ENCODE data around the gene FUOM.
"Not testable (repeated sequence)": the region's sequence is repeated elsewhere in the genome, so short reads cannot be mapped to it uniquely, and the experiment has no call there.

FUOM gene

DNA sequence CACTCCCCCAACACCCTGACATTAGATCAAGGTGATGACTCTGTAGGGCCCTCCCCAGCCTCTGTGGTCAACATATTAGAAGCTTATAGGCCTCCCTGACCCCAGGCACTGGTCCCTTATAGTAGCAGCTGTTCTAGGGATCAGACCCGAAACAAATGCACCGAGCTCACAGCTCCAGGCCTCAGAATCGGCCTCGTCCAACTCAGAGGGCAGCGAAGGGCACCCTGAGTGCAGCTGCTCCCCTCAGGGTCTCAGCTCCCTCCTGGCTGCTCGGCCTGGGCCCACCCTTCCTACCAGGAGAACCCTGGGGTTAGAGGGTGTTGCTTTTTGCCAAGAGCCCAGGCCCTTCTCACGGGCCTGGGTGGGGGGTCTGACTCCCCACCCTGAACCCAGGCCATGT is 10.3 kb upstream of the FUOM start:
- no peak for DNase-seq (ENCODE audit: low read depth, low spot score)

DNA sequence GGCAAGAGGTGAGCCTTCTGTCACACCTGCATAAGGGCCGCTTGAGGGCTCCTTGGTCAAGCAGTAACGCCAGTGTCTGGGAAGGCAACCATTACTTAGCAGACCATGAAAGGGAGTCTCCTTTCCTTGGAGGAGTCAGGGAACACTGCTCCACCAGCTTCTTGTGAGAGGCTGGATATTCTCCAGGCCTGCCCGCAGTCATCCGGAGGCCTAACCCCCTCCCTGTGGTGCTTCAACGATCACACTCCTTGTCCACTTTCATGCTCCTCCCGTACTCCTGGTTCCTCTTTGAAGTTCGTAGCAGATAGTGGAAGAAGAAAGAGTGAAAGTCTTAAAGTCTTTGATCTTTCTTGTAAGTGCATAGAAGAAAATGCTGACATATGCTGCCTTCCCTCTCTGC is 9.6 kb upstream of the FUOM start:
- not testable (repeated sequence) for DNase-seq (ENCODE audit: low read depth, low spot score)

DNA sequence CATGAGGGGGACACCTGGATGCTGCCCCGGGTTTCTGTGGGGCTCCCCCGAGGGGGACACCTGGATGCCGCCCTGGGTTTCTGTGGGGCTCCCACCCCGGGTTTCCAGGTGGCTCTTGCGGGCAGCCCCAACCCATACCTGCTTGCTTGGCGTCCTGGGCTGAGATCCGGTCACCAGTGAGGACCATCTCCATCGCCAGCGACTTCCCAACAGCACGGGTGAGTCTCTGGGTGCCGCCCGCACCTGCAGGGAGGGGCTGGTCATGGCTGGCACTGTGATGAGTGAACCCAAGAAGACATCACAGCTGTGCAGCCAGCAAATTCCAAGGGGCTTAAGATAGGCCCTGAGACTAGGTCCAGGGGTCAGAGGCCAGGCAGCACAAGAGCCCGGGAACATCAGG is 8.9 kb upstream of the FUOM start:
- DNase-seq (ENCODE audit: low read depth, low spot score): no peak

DNA sequence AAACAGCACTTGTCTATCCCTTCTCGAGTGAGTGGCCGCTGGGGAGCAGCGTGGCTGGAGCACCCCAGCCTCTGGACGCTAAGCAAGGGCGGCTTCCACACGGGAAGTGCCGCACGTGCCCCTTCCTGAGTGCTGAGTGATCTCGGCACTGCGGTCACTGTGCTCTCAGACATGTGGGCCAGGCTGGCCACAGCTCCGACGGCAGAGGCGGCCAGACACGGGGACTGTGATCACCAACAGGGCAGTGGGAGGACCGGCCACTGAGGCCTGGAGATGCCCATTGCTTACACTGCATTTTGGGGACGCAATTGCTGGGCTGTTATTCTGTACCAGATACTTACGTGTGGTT is 8.3 kb upstream of the FUOM start:
- no peak for DNase-seq (ENCODE audit: low read depth, low spot score)

DNA sequence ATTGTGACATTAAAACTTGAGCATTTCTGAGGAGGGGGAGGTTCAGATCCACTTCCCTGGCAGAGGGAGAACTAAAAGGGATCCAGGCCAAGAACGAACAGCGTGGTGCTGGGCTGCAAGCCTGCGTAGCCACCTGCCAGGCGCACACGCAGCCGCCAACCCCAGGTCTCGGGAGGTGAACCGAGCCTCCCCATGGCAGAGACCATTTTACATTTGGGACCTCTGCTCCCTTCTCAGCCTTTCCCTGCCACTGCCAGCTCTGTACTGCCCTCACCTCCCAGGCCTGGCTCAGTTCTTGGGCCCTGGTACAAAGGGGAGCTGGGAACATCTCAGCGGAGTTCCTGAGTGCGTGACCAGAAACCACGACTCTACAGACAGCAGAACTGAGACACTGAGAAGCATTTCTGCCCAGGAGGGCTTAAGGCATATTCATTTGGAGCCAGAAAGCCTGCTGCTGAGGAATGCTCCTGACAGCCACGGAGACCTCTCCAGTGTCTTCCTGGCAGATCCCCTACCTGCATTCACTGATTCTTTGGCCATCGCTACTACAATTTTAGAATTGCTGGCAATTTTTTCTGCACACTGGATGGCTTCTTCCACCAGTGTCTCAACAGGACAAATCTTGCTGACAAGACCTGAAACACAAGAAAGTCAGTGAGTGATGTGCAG is 7.8 kb upstream of the FUOM start:
- DNase-seq (ENCODE audit: low read depth, low spot score): no peak

DNA sequence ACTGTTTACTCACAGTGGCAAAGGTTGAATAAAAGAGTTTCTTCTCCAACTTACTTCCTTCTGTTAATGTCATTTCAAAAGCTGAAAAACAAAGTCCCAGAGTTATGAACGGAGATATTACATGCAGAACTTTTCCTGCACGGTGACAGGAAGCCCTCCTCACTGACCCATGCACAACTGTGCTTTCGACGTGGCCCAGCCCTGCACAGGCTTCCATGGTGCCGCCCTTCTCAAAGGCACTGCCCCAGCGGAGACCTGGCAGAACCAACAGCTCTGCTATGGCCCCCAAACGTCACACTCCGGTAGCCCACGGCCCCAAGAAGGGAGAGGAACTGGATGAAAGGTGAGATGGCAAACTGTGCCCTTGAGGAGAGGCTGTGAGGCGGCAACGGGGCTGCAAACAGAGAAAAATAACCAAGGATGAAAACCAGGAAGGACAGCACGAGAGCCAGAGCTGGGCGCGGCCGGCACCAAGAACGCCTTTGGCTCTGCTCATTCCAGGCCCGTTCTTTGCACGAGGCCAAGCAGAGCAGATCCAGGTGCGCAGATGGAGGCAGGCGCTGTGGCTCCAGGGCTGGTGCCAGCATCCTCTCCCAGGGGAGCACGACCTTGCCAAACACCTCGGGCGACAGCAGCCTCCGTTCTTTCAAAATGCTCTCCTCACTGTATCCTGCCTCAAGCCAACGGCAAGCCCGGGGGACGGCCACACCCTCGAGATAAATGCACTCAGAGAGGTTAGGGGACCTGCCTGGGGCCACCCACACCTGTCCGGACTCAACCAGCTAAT is 7.0 kb upstream of the FUOM start:
- no peak for DNase-seq (ENCODE audit: low read depth, low spot score)

DNA sequence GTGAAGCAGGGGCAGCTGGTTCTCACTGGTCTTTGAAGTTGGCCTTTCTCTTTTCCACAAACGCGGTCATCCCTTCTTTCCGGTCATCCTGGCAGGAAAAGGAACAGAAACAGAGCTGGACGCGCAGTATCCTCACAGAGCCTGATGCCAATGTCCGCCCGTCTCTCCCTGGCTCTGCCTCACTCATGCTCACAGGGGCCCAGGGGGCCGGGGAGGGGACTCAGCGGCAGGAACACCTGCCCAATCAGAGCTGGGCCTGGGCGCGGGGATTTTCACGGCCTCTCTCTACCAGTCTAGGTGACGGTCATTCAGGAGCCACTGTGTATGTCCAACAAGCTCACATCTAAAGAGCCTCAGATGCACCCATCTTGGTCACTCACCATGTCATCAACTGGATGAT is 5.0 kb upstream of the FUOM start:
- no peak for DNase-seq (ENCODE audit: low read depth, low spot score)

DNA sequence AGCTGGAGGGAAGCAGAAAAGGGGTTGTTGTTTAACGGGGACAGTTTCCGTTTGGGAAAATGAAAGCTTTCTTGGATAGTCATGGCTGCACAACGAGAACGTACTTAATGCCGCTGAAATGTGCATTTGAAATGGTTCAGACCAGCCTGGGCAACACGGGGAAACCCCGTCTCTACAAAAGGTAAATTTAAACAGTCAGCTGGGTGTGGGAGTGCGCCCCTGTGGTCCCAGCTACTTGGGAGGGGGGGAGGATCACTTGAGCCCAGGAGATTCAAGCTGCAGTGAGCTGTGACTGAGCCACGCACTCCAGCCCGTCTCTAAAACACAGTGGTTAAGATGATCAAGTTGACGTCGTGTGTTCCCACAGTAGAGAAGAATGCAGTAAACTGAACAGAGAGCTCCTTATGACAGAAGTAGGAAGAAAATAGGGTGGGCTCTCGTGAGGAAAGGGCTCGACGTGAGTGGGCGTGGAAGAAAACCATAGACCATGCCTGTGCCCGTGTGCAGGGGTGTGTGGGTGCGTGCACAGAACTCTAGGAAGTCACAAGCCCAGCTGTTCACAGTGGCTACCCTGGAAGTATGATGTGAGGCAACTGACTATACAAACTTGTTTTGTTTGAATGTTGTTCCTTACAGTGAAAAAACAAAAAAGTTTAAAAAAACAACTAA is 4.1 kb upstream of the FUOM start:
- no peak for DNase-seq (ENCODE audit: low read depth, low spot score)

DNA sequence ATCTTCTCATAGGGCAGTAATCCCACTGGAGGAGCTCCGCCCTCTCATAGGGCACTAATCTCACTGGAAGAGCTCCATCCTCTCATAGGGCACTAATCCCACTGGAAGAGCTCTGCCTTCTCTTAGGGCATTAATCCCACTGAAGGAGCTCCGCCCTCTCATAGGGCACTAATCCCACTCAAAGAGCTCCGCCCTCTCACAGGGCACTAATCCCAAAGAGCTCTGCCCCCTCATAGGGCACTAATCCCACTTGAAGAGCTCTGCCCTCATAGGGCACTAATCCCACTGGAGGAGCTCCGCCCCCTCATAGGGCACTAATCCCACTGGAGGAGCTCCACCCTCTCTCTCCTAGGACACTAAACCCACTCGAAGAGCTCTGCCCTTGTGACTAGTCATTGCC is 3.4 kb upstream of the FUOM start:
- no peak for DNase-seq (ENCODE audit: low read depth, low spot score)

DNA sequence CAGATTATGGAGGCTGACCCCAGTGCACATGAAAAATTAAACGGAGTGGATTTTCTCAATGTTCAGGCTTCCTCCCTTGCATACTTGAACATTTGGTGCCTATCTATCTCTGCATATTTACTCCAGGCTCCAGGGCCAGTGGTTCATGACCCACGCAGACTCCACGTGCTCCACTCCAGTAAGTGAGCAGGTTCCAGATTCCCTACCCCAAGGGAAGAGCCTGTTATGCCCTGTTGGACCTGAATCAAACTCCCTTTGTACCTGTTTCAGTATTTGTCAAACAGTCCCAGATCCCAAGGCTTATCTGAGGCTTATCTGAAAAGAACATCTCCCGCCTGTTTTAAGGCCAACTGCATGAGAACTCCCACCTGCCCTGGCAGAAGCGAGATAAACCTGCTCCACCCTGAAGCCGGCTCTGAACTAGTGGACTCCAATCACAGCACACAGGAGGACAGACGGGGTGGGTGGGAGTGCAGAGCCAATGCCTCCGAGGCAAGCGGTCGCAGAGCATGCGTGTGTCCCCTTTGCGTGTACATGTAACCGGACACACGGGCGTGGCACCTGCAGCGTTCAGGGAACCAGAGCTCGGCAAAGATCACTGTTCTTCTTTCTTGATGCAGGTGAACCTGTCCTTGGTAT is 2.3 kb upstream of the FUOM start:
- no peak for DNase-seq (ENCODE audit: low read depth, low spot score)

DNA sequence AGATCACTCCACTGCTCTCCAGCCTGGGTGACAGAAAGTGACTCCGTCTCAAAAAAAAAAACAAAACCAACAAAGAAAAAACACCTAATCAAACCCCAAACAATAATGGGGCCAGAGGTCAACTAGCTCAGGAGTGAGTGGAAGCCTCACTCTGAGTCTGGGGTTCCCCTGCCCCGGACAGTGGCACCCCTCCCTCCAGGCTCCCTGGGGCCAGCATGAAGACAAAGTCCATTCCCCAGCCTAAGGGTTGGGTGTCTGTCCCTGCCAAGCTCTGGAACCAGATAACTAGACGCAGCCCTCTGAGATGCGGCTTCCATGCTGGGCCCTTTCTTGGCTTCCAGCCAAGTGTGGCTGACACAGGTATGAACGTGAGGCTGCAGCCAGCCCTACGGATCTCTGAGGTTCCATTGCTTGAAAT is 1.7 kb upstream of the FUOM start:
- DNase-seq (ENCODE audit: low read depth, low spot score): no peak

DNA sequence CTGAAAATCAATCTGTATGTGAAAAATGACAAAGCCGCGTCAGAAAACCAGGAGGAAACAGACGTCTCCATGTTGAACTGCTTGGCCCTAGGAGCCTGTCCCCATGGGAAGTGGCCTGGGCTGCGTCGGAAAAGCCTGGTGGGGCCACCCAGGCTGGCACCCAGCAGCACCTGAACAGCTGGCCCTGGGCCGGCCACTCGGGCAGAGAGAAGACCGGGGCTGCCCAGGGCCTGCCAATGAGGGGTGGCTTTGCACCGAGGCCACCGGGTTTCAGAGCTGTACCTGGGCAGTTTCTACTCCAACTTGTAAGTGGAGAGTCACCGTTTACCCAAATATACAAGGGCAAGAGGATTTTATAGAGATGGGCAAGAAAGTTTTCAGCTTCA is 1.1 kb upstream of the FUOM start:
- DNase-seq (ENCODE audit: low read depth, low spot score): no peak

DNA sequence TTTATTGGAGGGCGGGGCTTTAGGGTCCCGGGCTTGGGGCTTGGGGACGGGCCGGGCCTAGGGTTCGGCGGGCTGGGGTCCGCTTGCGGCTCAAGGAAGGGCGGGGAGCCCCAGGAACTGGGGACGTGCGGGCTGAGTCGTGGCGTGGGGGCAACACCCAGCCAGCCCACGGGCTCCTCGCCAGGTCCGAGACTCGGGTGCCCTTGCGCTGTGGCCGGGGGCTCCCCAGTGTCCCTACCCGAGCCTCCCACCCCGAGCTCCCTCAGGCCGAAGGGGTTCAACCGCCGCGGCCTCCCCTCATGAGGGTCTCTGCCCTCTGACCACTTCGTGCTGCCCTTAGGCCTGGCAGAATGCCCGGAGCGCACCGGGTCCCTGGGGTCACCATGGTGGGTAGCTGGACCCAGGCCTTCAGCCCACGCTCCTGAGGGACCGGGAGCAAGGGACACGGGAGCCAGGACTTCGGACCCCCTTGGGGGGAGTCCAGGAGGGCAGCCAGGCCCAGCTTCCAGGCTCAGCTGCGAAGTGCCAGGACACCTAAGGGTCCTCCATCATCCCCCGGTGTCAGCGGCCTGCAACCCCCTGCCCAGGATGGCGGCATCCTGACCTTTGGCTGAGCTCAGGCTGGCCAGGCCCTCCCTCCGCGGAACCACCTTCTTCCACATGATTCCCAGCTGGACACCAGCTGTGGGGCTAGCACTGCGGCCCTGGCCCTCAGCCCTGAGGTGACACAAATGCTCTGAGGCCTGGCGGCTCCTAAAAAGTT is 524 bp upstream of the FUOM start:
- no peak for DNase-seq (ENCODE audit: low read depth, low spot score)

DNA sequence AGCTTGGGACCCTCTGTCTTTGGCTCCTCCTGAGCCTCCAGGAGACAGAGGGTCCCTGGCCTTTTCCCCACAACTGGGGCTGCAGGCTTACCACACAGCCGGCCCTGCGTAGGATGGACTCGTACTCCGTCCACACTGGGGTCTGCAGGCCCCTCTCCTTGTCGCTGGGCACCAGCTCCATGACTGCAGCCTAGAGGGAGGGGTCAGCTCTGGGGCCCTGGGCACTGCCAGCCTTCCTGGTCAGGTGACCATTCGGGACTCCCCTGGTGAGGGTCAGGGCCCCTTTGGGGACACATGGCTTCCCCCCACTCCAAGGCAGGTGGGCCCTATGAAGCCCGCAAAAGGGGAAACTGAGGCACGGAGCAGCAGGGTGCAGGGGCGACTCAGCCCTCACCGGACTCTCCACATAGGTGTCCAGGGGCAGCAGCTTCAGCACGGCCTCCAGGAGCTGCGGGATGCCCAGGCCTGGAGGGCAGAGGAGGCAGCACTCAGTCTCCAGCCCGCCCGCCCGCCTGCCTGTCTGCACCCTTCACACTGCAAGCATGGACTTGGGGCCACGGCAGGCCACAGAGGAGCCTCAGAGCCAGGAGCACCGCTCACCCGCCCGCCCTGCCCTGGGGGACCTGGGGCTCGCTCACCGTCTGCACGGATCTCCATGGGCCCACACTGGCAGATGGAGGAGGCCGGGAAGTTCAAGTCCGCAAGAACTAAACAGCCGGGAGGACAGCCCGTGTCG is 1.1 kb downstream of the FUOM start:
- no peak for DNase-seq (ENCODE audit: low read depth, low spot score)

DNA sequence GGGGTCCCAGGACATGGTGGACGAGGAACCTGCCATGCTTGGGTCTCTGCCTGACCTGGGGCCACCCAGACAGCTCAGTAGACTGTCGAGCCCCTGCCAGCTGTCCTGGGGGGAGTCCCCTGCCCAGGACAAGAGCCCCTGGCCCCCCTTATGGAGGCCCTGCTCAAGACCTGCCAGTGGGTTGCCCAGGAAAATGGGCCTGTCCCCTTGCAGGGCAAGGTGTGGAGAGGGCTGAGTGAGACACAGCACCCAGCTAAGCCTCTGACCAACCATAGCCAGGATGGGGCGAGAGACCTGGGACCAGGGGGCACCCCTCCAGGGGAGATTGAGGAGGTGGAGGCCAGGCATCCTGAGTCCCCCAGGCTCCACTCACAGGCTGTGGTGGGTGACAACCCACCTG is 1.8 kb downstream of the FUOM start:
- DNase-seq (ENCODE audit: low read depth, low spot score): no peak

DNA sequence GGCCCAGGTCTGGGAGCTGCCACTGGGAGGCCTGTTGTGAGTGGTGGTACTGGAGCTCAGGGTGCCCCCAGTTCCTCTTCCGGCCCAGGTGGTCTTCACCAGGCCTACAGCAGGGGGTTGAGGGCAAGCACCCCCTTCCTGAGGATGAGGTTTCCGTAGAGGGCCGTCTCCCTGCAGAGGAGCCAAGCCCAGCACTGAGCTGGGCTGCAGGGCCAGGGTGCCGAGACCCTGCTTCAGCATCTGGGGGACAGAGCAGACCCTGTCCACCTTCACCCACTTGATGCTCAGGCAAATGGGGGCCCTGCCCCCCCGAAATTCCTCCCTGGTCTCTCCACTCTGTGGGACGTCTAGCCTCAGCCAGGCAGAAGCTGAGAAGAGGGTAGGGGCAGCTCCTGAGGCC is 2.6 kb downstream of the FUOM start:
- no peak for DNase-seq (ENCODE audit: low read depth, low spot score)

DNA sequence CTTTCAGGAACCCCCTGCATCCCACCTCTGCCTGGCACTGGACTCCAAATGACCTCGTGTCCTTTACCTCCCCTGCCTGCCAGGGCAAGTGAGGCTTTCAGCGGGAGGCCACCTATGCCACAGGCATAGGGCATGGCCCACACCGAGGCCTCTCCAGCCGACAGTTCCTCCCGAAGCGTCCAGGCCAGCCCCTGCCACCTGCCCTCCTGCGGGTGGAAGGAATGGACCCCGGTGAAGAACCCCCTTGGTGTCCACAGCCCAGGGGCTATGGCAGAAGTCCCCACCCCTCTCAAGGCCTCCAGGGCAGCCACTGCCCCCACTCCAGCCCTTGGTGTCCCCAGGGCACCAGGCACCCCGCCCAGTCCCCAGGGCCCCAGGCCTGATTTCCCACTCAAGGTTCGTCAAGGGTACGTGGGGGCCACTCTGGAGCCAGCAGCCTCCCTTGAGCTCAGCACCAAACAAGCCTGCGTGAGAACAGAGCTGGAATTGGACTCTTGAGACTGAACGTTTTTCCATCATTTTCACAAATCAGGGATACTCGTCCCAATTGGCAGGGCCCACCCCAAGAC is 3.1 kb downstream of the FUOM start:
- DNase-seq (ENCODE audit: low read depth, low spot score): no peak

DNA sequence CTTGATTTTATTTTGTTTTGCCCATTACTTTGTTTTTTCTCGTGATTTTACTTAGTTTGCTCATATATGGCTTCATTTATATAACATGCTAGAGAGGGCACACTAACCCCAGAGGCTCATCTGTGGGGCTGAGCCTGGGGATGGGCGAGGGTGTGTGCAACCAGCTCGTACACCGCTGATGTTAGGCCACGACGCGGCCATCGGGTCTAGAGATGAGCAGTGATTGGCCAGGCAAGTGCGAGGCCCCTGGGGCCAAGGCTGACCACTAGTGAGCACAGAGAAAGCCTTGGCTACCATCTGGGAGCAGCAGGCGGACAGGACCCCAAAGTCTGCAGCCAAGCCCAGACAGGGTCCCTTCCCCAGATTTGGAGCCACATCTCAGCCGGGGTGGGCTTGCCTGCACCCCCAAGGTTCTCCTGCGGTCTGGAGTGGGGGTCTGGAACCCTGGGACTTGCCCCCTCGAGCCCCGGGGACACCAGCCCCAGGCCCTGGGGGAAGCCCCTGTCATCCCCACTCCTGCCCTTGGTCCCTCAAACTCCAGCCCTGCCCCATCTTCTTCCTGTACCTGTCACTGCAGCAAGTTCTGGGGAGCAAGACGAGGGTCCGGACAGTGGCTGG is 3.7 kb downstream of the FUOM start:
- no peak for DNase-seq (ENCODE audit: low read depth, low spot score)

DNA sequence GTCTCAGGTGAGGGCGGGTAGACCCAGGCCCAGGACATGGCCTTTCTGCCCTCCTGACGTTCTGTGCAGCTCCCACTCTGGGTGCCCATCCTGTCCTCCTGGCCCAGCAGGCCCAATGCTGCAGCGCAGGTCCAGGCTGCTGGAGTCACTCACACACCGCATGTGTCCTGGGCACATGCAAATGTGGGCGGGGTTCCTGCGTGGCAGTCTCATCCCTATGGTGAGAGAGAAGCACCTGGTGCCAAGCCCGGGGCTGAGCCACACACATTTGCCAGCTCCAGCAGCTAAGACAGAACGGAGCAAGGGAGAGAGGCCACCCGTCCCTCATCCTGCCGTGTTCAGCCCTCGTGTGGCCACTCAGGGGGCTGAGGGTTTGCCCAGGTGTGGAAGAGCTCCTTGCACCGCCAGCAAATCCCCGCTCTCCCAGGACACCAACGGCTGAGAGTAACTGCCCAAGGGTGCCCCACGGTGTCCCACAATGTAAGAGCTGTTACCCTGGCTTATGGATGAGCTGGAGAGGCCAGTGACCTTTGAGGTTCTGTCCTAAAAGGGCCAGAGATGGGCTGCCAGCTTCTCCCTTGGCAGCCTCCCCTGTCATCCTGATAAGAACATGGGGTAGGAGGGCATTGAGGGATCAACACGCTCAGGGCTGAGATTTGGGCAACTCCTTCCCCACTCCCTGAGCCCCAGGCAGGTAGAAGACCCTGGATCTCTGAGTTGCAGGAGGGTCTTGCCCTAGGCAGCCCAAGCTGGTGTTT is 4.4 kb downstream of the FUOM start:
- DNase-seq (ENCODE audit: low read depth, low spot score): no peak

All from iPS DF 19.7 (cell line).